GM19324 (cell line): ENCODE measurements around the gene CSNK1A1L.
A peak's percentile ranks its signal among the peaks of the same experiment; 100 is the strongest.
"Not testable (repeated sequence)": the region's sequence is repeated elsewhere in the genome, so short reads cannot be mapped to it uniquely, and the experiment has no call there.

Experiments used
- ATAC-seq: cut with Tn5 transposase; IDR thresholded peaks from one replicate; pipeline ENCODE4 v1.9.1; 2021; ENCODE audit warnings: mild to moderate bottlenecking, moderate library complexity; ENCODE audit not compliant: unreplicated experiment, low FRiP score

Gene CSNK1A1L

GRCh38 chr13:37065890-37066526, 39.5 kb downstream of the CSNK1A1L start:
- no peak for ATAC-seq

GRCh38 chr13:37059848-37060192, 45.6 kb downstream of the CSNK1A1L start:
- no peak for ATAC-seq

GRCh38 chr13:37058910-37059847, 46.3 kb downstream of the CSNK1A1L start, which contains the start of gene SUPT20H:
SUPT20H (minus strand) TSS chr13:37059688; CDS start chr13:37051490, 8,198 bp downstream.
- peak; percentile 99 for ATAC-seq

- ATAC-seq, result not testable (repeated sequence)
These were observed 49.2 kb downstream of the CSNK1A1L start for GRCh38 chr13:37056228-37056627.
